GM20000 (cell line): ENCODE results near the gene ZNF326.

Experiments
- DNase-seq: peaks from one replicate; pipeline ENCODE4 v3.0.0; 2012; ENCODE audit warnings: low spot score
- TF ChIP-seq, protein P1 (sequence below): IDR thresholded peaks from 2 replicates; pipeline ENCODE4 v1.5.1; 2012; ENCODE audit warnings: mild to moderate bottlenecking, control low read depth; ENCODE audit errors: extremely low read depth, missing control alignments

Gene ZNF326

DNA sequence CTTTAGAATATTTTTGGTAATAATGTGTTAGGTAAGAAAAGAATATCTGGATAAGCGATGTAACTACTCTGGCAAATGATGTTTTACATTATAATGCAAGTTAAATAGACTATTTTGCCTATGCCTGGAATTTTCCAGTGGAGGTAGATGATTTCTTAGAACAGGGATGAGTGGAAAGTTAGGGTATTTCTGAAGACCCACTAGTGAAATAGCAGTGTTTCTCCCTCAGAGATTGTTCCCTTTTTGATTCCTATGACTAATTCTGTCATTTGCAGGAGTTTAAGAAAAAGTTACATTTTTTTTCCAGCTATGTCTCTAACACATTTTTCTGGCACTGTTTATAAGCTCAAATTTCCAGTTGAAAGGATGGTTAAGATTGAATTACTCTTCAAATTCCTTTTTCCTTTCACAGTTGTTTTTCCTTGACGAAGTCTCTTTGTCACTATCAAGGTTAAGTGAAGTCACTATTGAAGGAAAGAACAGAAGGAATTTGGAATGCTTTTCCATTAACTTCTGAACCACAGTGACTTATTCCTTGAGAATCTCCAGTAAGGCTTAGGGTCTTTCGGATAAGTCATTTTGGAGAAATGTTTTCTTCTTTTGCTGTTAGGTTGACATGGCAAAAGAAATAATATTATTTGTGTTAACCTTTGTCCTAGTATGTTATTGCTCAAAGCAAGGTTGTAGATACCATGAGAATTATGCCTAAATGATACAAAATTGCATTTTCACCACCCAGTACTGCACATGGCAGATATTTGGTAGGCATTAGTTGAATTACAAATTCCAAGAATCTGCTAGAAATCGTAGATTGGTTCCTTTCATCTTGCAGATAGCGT lies 42.9 kb upstream of the ZNF326 start:
- no peak for DNase-seq
- TF ChIP-seq, protein P1, sequence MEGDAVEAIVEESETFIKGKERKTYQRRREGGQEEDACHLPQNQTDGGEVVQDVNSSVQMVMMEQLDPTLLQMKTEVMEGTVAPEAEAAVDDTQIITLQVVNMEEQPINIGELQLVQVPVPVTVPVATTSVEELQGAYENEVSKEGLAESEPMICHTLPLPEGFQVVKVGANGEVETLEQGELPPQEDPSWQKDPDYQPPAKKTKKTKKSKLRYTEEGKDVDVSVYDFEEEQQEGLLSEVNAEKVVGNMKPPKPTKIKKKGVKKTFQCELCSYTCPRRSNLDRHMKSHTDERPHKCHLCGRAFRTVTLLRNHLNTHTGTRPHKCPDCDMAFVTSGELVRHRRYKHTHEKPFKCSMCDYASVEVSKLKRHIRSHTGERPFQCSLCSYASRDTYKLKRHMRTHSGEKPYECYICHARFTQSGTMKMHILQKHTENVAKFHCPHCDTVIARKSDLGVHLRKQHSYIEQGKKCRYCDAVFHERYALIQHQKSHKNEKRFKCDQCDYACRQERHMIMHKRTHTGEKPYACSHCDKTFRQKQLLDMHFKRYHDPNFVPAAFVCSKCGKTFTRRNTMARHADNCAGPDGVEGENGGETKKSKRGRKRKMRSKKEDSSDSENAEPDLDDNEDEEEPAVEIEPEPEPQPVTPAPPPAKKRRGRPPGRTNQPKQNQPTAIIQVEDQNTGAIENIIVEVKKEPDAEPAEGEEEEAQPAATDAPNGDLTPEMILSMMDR, result no peak

DNA sequence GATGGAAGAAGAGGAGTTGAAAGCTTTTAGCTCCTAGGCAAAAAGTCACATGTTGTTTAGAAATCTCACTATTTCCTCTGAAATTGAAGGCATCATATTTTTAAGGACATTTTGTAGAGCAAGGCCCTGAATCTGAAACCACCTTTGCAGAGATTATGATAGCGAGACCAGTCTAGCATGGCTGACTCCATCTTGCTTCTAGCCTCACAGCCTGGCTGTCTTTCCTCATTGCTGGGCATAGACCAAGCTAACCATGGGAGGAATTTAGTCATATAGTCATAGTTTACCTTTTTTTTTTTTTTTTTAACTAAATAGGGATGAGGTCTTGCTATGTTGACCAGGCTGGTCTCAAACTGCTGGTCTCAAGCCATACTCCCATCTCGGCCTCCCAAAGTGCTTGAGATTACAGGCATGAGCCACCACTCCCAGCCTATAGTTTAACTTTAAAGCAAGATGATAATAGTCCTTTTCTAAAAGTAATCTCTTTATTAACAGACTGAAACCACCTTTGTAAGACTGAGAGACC lies 42.2 kb upstream of the ZNF326 start:
- TF ChIP-seq, protein P1, result no peak
- no peak for DNase-seq

DNA sequence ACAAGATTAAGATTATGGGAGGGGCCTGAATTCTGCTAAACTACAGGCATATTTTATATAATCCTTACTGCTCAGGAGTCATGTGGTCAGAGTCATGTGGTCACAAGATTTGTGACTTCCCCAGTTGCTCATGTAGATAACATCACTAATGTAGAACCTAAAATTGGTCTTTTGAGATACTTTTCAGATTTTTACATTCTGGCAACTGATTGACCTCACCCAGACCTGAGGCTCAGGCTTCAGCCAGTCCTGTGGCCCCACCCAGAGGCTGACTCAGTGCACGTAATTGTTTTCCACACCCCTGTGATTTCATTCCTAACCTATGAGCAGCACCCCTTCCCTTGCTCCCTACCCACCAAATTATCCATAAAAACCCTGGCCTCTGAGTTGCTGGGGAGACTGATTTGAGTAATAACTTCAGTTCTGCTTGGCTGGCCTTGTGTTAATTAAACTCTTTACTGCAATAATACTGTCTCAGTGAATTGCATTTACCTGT lies 41.7 kb upstream of the ZNF326 start:
- peak; percentile 35 for DNase-seq

DNA sequence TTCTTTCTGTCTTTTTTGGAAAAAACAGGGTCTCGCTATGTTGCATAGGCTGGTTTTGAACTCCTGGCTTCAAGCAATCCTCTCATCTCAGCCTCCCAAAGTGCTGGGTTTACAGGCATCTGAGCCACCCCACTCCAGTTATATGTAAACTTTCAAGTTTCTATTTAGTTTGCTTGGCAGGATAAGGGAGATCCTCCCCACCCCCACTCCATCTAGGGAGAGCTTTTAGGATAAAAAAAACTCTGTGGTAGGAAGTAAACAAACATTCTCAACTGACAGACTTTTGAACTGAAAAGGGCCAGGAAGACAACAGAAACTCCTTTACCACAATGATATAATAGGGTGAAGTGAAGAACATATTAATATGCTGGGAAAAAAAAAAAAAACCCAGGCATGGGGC lies 41.0 kb upstream of the ZNF326 start:
- TF ChIP-seq, protein P1, result no peak
- DNase-seq, result no peak

More for the DNA sequence above, 41.7 kb upstream of the ZNF326 start:
- TF ChIP-seq, protein P1, result peak; percentile 40

DNA sequence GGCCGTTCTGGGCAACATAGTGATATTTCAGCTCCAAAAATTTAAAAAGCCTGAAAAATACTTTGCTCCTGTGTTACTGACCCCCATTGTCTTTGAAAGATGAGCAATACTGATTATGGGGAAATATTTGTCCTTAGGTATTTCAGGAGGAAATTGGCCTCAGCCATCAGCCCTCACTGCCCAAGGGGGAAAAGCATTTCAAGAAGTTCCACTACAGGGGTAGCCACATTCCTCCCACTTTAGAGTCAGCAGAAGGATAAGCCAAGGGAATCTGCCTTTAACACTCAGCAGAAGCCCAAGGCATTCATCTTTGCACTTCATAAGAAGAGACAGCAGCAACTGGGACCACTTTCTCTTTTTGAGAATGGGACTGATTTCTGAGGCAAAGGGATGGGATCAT lies 40.5 kb upstream of the ZNF326 start:
- DNase-seq, result no peak
- TF ChIP-seq, protein P1, result no peak

DNA sequence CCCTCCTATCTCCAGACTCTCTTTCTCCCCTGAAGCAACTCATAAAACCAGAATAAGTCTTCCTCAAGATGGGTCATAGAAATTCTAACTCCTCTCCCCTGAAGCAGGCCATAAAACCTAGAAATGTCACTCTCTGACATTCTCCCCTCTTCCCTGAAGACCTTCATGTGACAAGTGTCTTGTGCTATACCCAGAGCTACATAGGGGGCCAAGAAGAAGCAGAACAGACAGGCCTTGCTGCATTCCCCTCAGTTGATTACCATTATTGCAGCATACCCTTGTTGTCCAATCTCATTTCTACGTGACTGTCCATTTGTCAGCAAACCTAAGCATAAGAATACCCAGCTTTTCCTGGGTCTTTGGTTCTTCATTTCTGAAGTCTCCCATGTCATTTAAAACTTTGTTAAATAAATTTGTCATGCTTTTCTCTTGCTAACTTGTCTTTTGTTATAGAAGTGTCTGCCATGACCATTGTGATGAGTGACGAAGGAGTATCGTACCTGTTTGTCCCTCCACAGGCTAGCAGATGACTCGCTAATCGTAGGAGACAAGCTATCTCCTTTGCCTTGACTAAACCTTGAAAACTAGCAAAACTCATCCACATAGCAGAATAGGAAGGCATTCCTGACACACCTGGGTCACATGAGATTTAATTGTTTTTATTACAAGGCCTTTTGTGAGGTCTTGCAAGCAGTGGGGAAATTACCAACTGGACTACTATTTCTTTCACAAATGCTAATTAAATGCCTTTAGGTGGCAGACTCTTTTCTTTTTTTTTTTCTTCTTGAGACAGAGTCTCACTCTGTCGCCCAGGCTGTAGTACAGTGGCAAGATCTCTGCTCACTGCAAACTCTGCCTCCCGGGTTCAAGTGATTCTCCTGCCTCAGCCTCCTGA lies 39.4 kb upstream of the ZNF326 start:
- no peak for DNase-seq
- TF ChIP-seq, protein P1, result no peak
